T-cell (primary cell): ENCODE measurements around the gene TIAM1. TPM values are rescaled to one million over a fixed set of nuclear protein-coding genes. Genes with fewer than 3 reads are reported as not detected.

ENCODE experiments used
- ATAC-seq, 4 experiments: fragments of 200-7000 bp in 3 of 4; fragments of 150-1000 bp in 1 of 4; cut with Tn5 transposase; replicated peaks in 1 of 4; 1 replicate in 3 of 4; 2 replicates in 1 of 4; pipeline ENCODE4 v1.10.0; 2021; ENCODE audit warnings: moderate library complexity in 3 of 4, mild to moderate bottlenecking in 2 of 4, moderate number of reproducible peaks in 1 of 4
- CTCF ChIA-PET, 2 donors: fragments of 300-600 bp; sonication (Branson Sonifier 250); formaldehyde crosslinking; loops; one replicate each; lab custom pipeline; 2022; ENCODE audit warnings: antibody characterized with exemption in 2 of 2; lab: Charles Lee
- POLR2A ChIA-PET, 2 donors: fragments of 300-600 bp; sonication (Branson Sonifier 250); formaldehyde crosslinking; loops; one replicate each; lab custom pipeline; 2022; ENCODE audit warnings: antibody characterized with exemption in 2 of 2; lab: Charles Lee
- DNase-seq, 35 experiments: peaks; one replicate each; pipeline versions ENCODE4 v3.0.0 to v3.0.0-alpha.2; 2013 to 2023
- H3K27ac ChIP-seq: one replicate; pipeline ENCODE4 v1.5.1; 2013; ENCODE audit warnings: low read length
- H3K27me3 ChIP-seq, 2 experiments: replicated peaks in 1 of 2; 1 replicate in 1 of 2; 2 replicates in 1 of 2; pipeline versions ENCODE4 v1.6.1 to v1.7.0; 2013; ENCODE audit warnings: low read length in 1 of 2, mixed read lengths in 1 of 2; ENCODE audit not compliant: control insufficient read depth in 2 of 2, insufficient read depth in 2 of 2; ENCODE audit errors: extremely low read depth in 1 of 2
- H3K36me3 ChIP-seq, 2 donors: 1 replicate in 1 of 2; 2 replicates in 1 of 2; pipeline versions ENCODE4 v1.6.1 to v1.7.0; 2013; ENCODE audit warnings: low read length in 1 of 2; ENCODE audit not compliant: control insufficient read depth in 2 of 2, insufficient read depth in 1 of 2; ENCODE audit errors: extremely low read depth in 1 of 2
- H3K4me1 ChIP-seq, 2 experiments: 1 replicate in 1 of 2; 2 replicates in 1 of 2; pipeline versions ENCODE4 v1.6.1 to v1.7.0; 2013; ENCODE audit warnings: low read length in 2 of 2, mixed read lengths in 1 of 2; ENCODE audit not compliant: insufficient read depth in 2 of 2, control insufficient read depth in 1 of 2; ENCODE audit errors: extremely low read depth in 1 of 2
- H3K4me3 ChIP-seq, 2 donors: 1 replicate in 1 of 2; 2 replicates in 1 of 2; pipeline versions ENCODE4 v1.5.1 to v1.7.0; 2013; ENCODE audit warnings: mild to moderate bottlenecking in 2 of 2, low read length in 1 of 2, moderate library complexity in 1 of 2; ENCODE audit not compliant: control insufficient read depth in 1 of 2; ENCODE audit errors: extremely low read depth in 1 of 2
- H3K9me3 ChIP-seq: 2 replicates; pipeline ENCODE4 v1.7.0; 2013
- H3K27ac Mint-ChIP-seq, 2 donors: one replicate each; pipeline ENCODE4 v1.8.0; 2020 to 2021; ENCODE audit warnings: mild to moderate bottlenecking in 2 of 2, mixed read lengths in 2 of 2
- H3K27me3 Mint-ChIP-seq, 2 donors: one replicate each; pipeline ENCODE4 v1.8.0; 2021 to 2022; ENCODE audit warnings: mixed read lengths in 2 of 2
- H3K36me3 Mint-ChIP-seq: one replicate; pipeline ENCODE4 v1.8.0; 2021; ENCODE audit warnings: mixed read lengths
- H3K4me1 Mint-ChIP-seq, 3 donors: one replicate each; pipeline ENCODE4 v1.8.0; 2020 to 2022; ENCODE audit warnings: mixed read lengths in 3 of 3, mild to moderate bottlenecking in 1 of 3
- H3K4me3 Mint-ChIP-seq, 3 donors: one replicate each; pipeline ENCODE4 v1.8.0; 2020 to 2022; ENCODE audit warnings: mild to moderate bottlenecking in 3 of 3, mixed read lengths in 3 of 3, moderate library complexity in 3 of 3
- H3K9me3 Mint-ChIP-seq, 3 donors: one replicate each; pipeline ENCODE4 v1.8.0; 2020 to 2022; ENCODE audit warnings: mixed read lengths in 3 of 3
- WGBS: methylation state at CpG from one replicate; pipeline ENCODE4 v1.1.5; 2013; ENCODE audit warnings: missing lambda C conversion rate; ENCODE audit not compliant: insufficient coverage; 5-methylcytosine and 5-hydroxymethylcytosine counted together
- total RNA-seq, 35 experiments: library from RNA in 6 of 35; stranded (reverse) in 6 of 35; fragments of 120-200 nt in 1 of 35; gene quantifications; one replicate each; pipeline versions ENCODE4 v1.2.1 to v1.2.4 and lab custom pipeline; 2013 to 2026

TIAM1 gene
- total RNA-seq, 5 donors from 2014 or later (not counting 1 experiment from before 2014, with no cell fraction given), result 60.8 to 79.4 (median 65.5) TPM

GRCh38 chr21:31110430-31110829 lies 233.6 kb downstream of the TIAM1 start:
- POLR2A ChIA-PET, result no interaction called here
- Mint-ChIP-seq H3K4me1 (peaks cover 0 to 13% (median 6%) of the 10 kb centered on the region in 3 donors), H3K9me3 (no peaks in the 10 kb centered on the region), H3K4me3 (no peak overlapping the region), H3K27ac (no peak overlapping the region), H3K36me3 (peaks cover 1% of the 10 kb centered on the region), H3K27me3 (no peaks in the 10 kb centered on the region)
- no peaks in the 10 kb centered on the region for H3K36me3 ChIP-seq
- DNase-seq (no peak), ATAC-seq (no peak)
- H3K4me3 ChIP-seq, result no peak overlapping the region
- H3K27ac ChIP-seq, result no peak overlapping the region
- 80% methylated on average over 1 of the region's 4 CpGs for WGBS
- H3K4me1 ChIP-seq, result no peaks in the 10 kb centered on the region
- no peaks in the 10 kb centered on the region for H3K27me3 ChIP-seq
- CTCF ChIA-PET, result interaction anchor here (0.6 to 2.8 kb wide), 7 partner anchors 8 to 1490 kb away, joined by 3 to 10 read pairs (median 3); no protein-coding TSS in a partner anchor
- no peaks in the 10 kb centered on the region for H3K9me3 ChIP-seq

- Mint-ChIP-seq H3K27me3 (no peaks in the 10 kb centered on the region), H3K4me1 (peaks cover 12 to 31% (median 14%) of the 10 kb centered on the region in 3 donors), H3K36me3 (peaks cover 15% of the 10 kb centered on the region), H3K27ac (no peak overlapping the region), H3K4me3 (no peak overlapping the region), H3K9me3 (no peaks in the 10 kb centered on the region)
- Histone ChIP-seq H3K4me3 (no peak overlapping the region), H3K27me3 (no peaks in the 10 kb centered on the region), H3K9me3 (no peaks in the 10 kb centered on the region), H3K4me1 (peaks cover 5 to 9% of the 10 kb centered on the region in 2 experiments), H3K27ac (no peak overlapping the region), H3K36me3 (no peaks in the 10 kb centered on the region)
- WGBS, result 80% methylated on average over 1 of the region's 1 CpG
- no peak for ATAC-seq
- CTCF ChIA-PET, result interaction anchor here in 1 of 2 donors (2.8 kb wide), 1 partner anchor 473 kb away, joined by 10 read pairs; no protein-coding TSS in a partner anchor
- POLR2A ChIA-PET, result interaction anchor here in 1 of 2 donors (0.6 kb wide), 1 partner anchor 25 kb away, joined by 3 read pairs; no protein-coding TSS in a partner anchor
- no peak for DNase-seq
Measured at GRCh38 chr21:31107871-31108270, 236.2 kb downstream of the TIAM1 start.

- no peaks in the 10 kb centered on the region for H3K27me3 ChIP-seq
- no peaks in the 10 kb centered on the region for H3K9me3 ChIP-seq
- peaks cover 15% of the 10 kb centered on the region for H3K36me3 Mint-ChIP-seq
- H3K27ac ChIP-seq, result no peak overlapping the region
- H3K27ac Mint-ChIP-seq, result no peak overlapping the region
- DNase-seq (no peak), ATAC-seq (no peak)
- no peaks in the 10 kb centered on the region for H3K27me3 Mint-ChIP-seq
- no peaks in the 10 kb centered on the region for H3K36me3 ChIP-seq
- no peaks in the 10 kb centered on the region for H3K9me3 Mint-ChIP-seq
- no peak overlapping the region for H3K4me3 Mint-ChIP-seq
- WGBS, result 89% methylated on average over 4 of the region's 4 CpGs
- peaks cover 14 to 36% (median 19%) of the 10 kb centered on the region in 3 donors for H3K4me1 Mint-ChIP-seq
- ChIA-PET CTCF (interaction anchor here in 1 of 2 donors (0.6 kb wide), 1 partner anchor 1734 kb away, joined by 3 read pairs; no protein-coding TSS in a partner anchor), POLR2A (no interaction called here)
- H3K4me3 ChIP-seq, result no peak overlapping the region
- peaks cover 6 to 12% of the 10 kb centered on the region in 2 experiments for H3K4me1 ChIP-seq
Measured at GRCh38 chr21:31107176-31107785, 236.8 kb downstream of the TIAM1 start.

- Mint-ChIP-seq H3K4me3 (peak overlapping the region in 1 of 3 donors; percentile 10), H3K27ac (peak overlapping the region; percentile 67 to 75), H3K27me3 (no peaks in the 10 kb centered on the region), H3K9me3 (no peaks in the 10 kb centered on the region), H3K36me3 (peaks cover 15% of the 10 kb centered on the region), H3K4me1 (peaks cover 23 to 45% (median 29%) of the 10 kb centered on the region in 3 donors)
- H3K4me3 ChIP-seq, result no peak overlapping the region
- no peaks in the 10 kb centered on the region for H3K9me3 ChIP-seq
- DNase-seq, result no peak
- H3K27ac ChIP-seq, result no peak overlapping the region
- peaks cover 0 to 5% of the 10 kb centered on the region in 2 experiments for H3K27me3 ChIP-seq
- POLR2A ChIA-PET, result no interaction called here
- no peak for ATAC-seq
- CTCF ChIA-PET, result interaction anchor here in 1 of 2 donors (0.6 to 1.2 kb wide), 2 partner anchors 95 to 455 kb away, joined by 3 to 6 read pairs; no protein-coding TSS in a partner anchor
- WGBS, result no CpG with 5 or more reads among the region's 4 CpGs
- H3K36me3 ChIP-seq, result no peaks in the 10 kb centered on the region
- peaks cover 13% of the 10 kb centered on the region in 2 experiments for H3K4me1 ChIP-seq
Measured at GRCh38 chr21:31103571-31104265, 240.3 kb downstream of the TIAM1 start.

- ChIA-PET CTCF (interaction anchor here (0.6 to 1.2 kb wide), 2 partner anchors 39 to 456 kb away, joined by 3 to 6 read pairs; no protein-coding TSS in a partner anchor), POLR2A (no interaction called here)
- WGBS, result 40% methylated on average over 1 of the region's 3 CpGs
- H3K27me3 ChIP-seq, result peaks cover 0 to 10% of the 10 kb centered on the region in 2 experiments
- no peaks in the 10 kb centered on the region for H3K9me3 Mint-ChIP-seq
- H3K27me3 Mint-ChIP-seq, result no peaks in the 10 kb centered on the region
- H3K36me3 ChIP-seq, result no peaks in the 10 kb centered on the region
- H3K27ac Mint-ChIP-seq, result peak overlapping the region; percentile 67 to 75
- ATAC-seq, result no peak
- H3K4me1 ChIP-seq, result peaks cover 14 to 18% of the 10 kb centered on the region in 2 experiments
- no peak for DNase-seq
- H3K4me3 ChIP-seq, result no peak overlapping the region
- H3K36me3 Mint-ChIP-seq, result peaks cover 15% of the 10 kb centered on the region
- peaks cover 28 to 48% (median 31%) of the 10 kb centered on the region in 3 donors for H3K4me1 Mint-ChIP-seq
- H3K27ac ChIP-seq, result no peak overlapping the region
- no peaks in the 10 kb centered on the region for H3K9me3 ChIP-seq
- peak overlapping the region in 1 of 3 donors; percentile 10 for H3K4me3 Mint-ChIP-seq
Measured at GRCh38 chr21:31103163-31103562, 240.9 kb downstream of the TIAM1 start.

GRCh38 chr21:31099122-31099521 lies 244.9 kb downstream of the TIAM1 start:
- H3K9me3 ChIP-seq, result no peaks in the 10 kb centered on the region
- Mint-ChIP-seq H3K36me3 (peaks cover 5% of the 10 kb centered on the region), H3K4me1 (peaks cover 28 to 36% (median 31%) of the 10 kb centered on the region in 3 donors), H3K4me3 (peak overlapping the region in 2 of 3 donors; percentile 3 to 4), H3K9me3 (peaks cover 4 to 9% (median 5%) of the 10 kb centered on the region in 3 donors), H3K27me3 (no peaks in the 10 kb centered on the region), H3K27ac (peak overlapping the region in 1 of 2 donors; percentile 65)
- ATAC-seq (peak in 2 of 4 experiments; percentile 8 to 19), DNase-seq (no peak)
- no peaks in the 10 kb centered on the region for H3K36me3 ChIP-seq
- ChIA-PET CTCF (interaction anchor here (0.6 to 4.9 kb wide), 15 partner anchors 9 to 1055 kb away, joined by 3 to 34 read pairs (median 4); no protein-coding TSS in a partner anchor), POLR2A (interaction anchor here (0.6 to 1.0 kb wide), 2 partner anchors 9 to 84 kb away, joined by 3 to 5 read pairs; no protein-coding TSS in a partner anchor)
- H3K27me3 ChIP-seq, result peaks cover 0 to 17% of the 10 kb centered on the region in 2 experiments
- WGBS, result 83% methylated on average over 9 of the region's 14 CpGs
- H3K4me1 ChIP-seq, result peaks cover 14 to 19% of the 10 kb centered on the region in 2 experiments
- H3K4me3 ChIP-seq, result no peak overlapping the region
- no peak overlapping the region for H3K27ac ChIP-seq
